Esophagus muscularis mucosa (tissue), 4 donors: Measurements from ENCODE around the gene WSCD2. TPM values are rescaled to one million over a fixed set of nuclear protein-coding genes. Genes with fewer than 3 reads are reported as not detected.

Experiments used
- DNase-seq: peaks from one replicate; pipeline ENCODE4 v3.0.0-alpha.2; 2017; ENCODE audit errors: extremely low spot score
- H3K27ac ChIP-seq, 4 donors: fragments of 200-600 bp; sonication (generic); replicated peaks in 1 of 4; 1 replicate in 3 of 4; 2 replicates in 1 of 4; pipeline ENCODE4 v1.5.1; 2016 to 2019; ENCODE audit warnings: mild to moderate bottlenecking in 1 of 4
- H3K27me3 ChIP-seq, 4 donors: fragments of 200-600 bp; sonication (generic); one replicate each; pipeline versions ENCODE4 v1.5.1 to v1.6.0; 2016 to 2019
- H3K36me3 ChIP-seq, 4 donors: fragments of 200-600 bp; sonication (generic); one replicate each; pipeline ENCODE4 v1.5.1; 2016 to 2019
- H3K4me1 ChIP-seq, 4 donors: fragments of 200-600 bp; sonication (generic); one replicate each; pipeline ENCODE4 v1.5.1; 2016 to 2019
- H3K4me3 ChIP-seq, 4 donors: fragments of 200-600 bp; sonication (generic); 1 replicate in 2 of 4; 2 replicates in 2 of 4; pipeline ENCODE4 v1.5.1; 2016 to 2019; ENCODE audit warnings: mild to moderate bottlenecking in 4 of 4, moderate library complexity in 1 of 4
- H3K9me3 ChIP-seq, 4 donors: fragments of 200-600 bp; sonication (generic); 1 replicate in 3 of 4; 2 replicates in 1 of 4; pipeline ENCODE4 v1.5.1; 2016 to 2019
- CTCF ChIP-seq, 3 experiments: fragments of 200-600 bp in 2 of 3; fragments of 450-650 bp in 1 of 3; sonication (generic) in 2 of 3; IDR thresholded peaks; one replicate each; pipeline ENCODE4 v1.5.1; 2017 to 2019; ENCODE audit warnings: antibody characterized with exemption in 3 of 3, mild to moderate bottlenecking in 2 of 3, moderate library complexity in 1 of 3
- EP300 ChIP-seq: sonication (generic); formaldehyde crosslinking; IDR thresholded peaks from one replicate; pipeline ENCODE4 v1.6.1; 2017; ENCODE audit warnings: antibody characterized with exemption
- POLR2A ChIP-seq: fragments of 450-650 bp; IDR thresholded peaks from one replicate; pipeline ENCODE4 v1.6.1; 2017; ENCODE audit warnings: antibody characterized with exemption, moderate library complexity, mild to moderate bottlenecking, low read depth
- POLR2AphosphoS5 ChIP-seq, 2 donors: sonication (generic); formaldehyde crosslinking; IDR thresholded peaks; one replicate each; pipeline ENCODE4 v1.6.1; 2017; ENCODE audit warnings: antibody characterized with exemption in 2 of 2
- WGBS: methylation state at CpG from one replicate; pipeline ENCODE4 v1.1.5; 2018; 5-methylcytosine and 5-hydroxymethylcytosine counted together
- intact Hi-C: fragments of 100-400 bp; cut with DNase I; formaldehyde crosslinking; loops from one replicate; pipeline ENCODE4 v1.15.1; 2023
- total RNA-seq, 4 donors: library from RNA; depleted of rRNA; stranded (reverse); fragments of >200 nt; gene quantifications; one replicate each; pipeline versions ENCODE4 v1.1.0 to v1.2.1, GENCODE V29; 2016

The WSCD2 gene
- total RNA-seq, 4 donors from 2014 or later: 24.7 to 47.9 (median 30.4) TPM

GRCh38 chr12:108185002-108185401, 55.9 kb downstream of the WSCD2 start:
- Histone ChIP-seq H3K27me3 (no peaks in the 10 kb centered on the region), H3K36me3 (no peaks in the 10 kb centered on the region), H3K9me3 (no peaks in the 10 kb centered on the region), H3K27ac (peak overlapping the region in 1 of 4 donors; percentile 20), H3K4me1 (peaks cover 0 to 55% (median 48%) of the 10 kb centered on the region in 4 donors), H3K4me3 (no peak overlapping the region)
- 80% methylated on average over 1 of the region's 1 CpG for WGBS
- TF ChIP-seq POLR2AphosphoS5 (IDR thresholded peaks at IDR 0.05) (no peak), CTCF (IDR thresholded peaks at IDR 0.05) (no peak), POLR2A (no peak), EP300 (no peak)
- intact Hi-C loops: no loop called here
- DNase-seq: no peak

- H3K4me1 ChIP-seq: peaks cover 6 to 60% (median 50%) of the 10 kb centered on the region in 4 donors
- H3K27me3 ChIP-seq: no peaks in the 10 kb centered on the region
- TF ChIP-seq CTCF (IDR thresholded peaks at IDR 0.05) (no peak), POLR2AphosphoS5 (IDR thresholded peaks at IDR 0.05) (no peak), EP300 (no peak), POLR2A (no peak)
- H3K27ac ChIP-seq: no peak overlapping the region
- intact Hi-C loops: no loop called here
- WGBS: 81% methylated on average over 5 of the region's 5 CpGs
- H3K36me3 ChIP-seq: no peaks in the 10 kb centered on the region
- no peaks in the 10 kb centered on the region for H3K9me3 ChIP-seq
- no peak for DNase-seq
- no peak overlapping the region for H3K4me3 ChIP-seq
These were observed 58.7 kb downstream of the WSCD2 start for GRCh38 chr12:108187831-108188230.

- 35% methylated on average over 3 of the region's 3 CpGs for WGBS
- intact Hi-C loops: loop anchor here (5.0 kb wide), 2 partner anchors 58 to 322 kb away; no protein-coding TSS in a partner anchor
- TF ChIP-seq POLR2A (no peak), EP300 (no peak), CTCF (IDR thresholded peaks at IDR 0.05) (peak; percentile 19 to 45 (median 20)), POLR2AphosphoS5 (IDR thresholded peaks at IDR 0.05) (peak; percentile 20 to 44)
- Histone ChIP-seq H3K4me3 (no peak overlapping the region), H3K9me3 (no peaks in the 10 kb centered on the region), H3K36me3 (peaks cover 0 to 5% (median 1%) of the 10 kb centered on the region in 4 donors), H3K27ac (peak overlapping the region; percentile 73 to 84 (median 80)), H3K4me1 (peaks cover 6 to 41% (median 38%) of the 10 kb centered on the region in 4 donors), H3K27me3 (no peaks in the 10 kb centered on the region)
- no peak for DNase-seq
These were observed 61.4 kb downstream of the WSCD2 start for GRCh38 chr12:108190529-108190928.

GRCh38 chr12:108191086-108191485, 62.0 kb downstream of the WSCD2 start:
- Histone ChIP-seq H3K4me1 (peaks cover 6 to 39% (median 37%) of the 10 kb centered on the region in 4 donors), H3K27me3 (no peaks in the 10 kb centered on the region), H3K27ac (peak overlapping the region; percentile 73 to 84 (median 80)), H3K4me3 (no peak overlapping the region), H3K9me3 (no peaks in the 10 kb centered on the region), H3K36me3 (peaks cover 0 to 10% (median 4%) of the 10 kb centered on the region in 4 donors)
- DNase-seq: no peak
- intact Hi-C loops: loop anchor here (5.0 kb wide), 2 partner anchors 59 to 321 kb away; no protein-coding TSS in a partner anchor
- WGBS: 67% methylated on average over 2 of the region's 2 CpGs
- TF ChIP-seq EP300 (no peak), POLR2AphosphoS5 (IDR thresholded peaks at IDR 0.05) (no peak), POLR2A (no peak), CTCF (IDR thresholded peaks at IDR 0.05) (no peak)

GRCh38 chr12:108191938-108192337, 62.9 kb downstream of the WSCD2 start:
- TF ChIP-seq CTCF (IDR thresholded peaks at IDR 0.05): no peak
- no peak for TF ChIP-seq EP300
- TF ChIP-seq POLR2AphosphoS5 (IDR thresholded peaks at IDR 0.05): no peak
- TF ChIP-seq POLR2A: no peak
- peaks cover 6 to 39% (median 37%) of the 10 kb centered on the region in 4 donors for H3K4me1 ChIP-seq
- intact Hi-C loops: loop anchor here (5.0 kb wide), 2 partner anchors 60 to 320 kb away; no protein-coding TSS in a partner anchor

More at GRCh38 chr12:108191938-108192337, 62.9 kb downstream of the WSCD2 start:
- Histone ChIP-seq H3K27ac (peak overlapping the region; percentile 73 to 84 (median 80)), H3K36me3 (peaks cover 0 to 19% (median 10%) of the 10 kb centered on the region in 4 donors), H3K4me3 (no peak overlapping the region), H3K27me3 (no peaks in the 10 kb centered on the region), H3K9me3 (no peaks in the 10 kb centered on the region)
- 59% methylated on average over 4 of the region's 4 CpGs for WGBS
- DNase-seq: no peak
